Upper lobe of left lung (tissue), 6 donors: ENCODE results near the gene ZNF213. TPM values are rescaled to one million over a fixed set of nuclear protein-coding genes. Genes with fewer than 3 reads are reported as not detected.
A peak's percentile ranks its signal among the peaks of the same experiment; 100 is the strongest.

Source experiments
- ATAC-seq, 2 donors: fragments of 200-7000 bp; cut with Tn5 transposase; one replicate each; pipeline ENCODE4 v1.9.1; 2022; ENCODE audit warnings: mild to moderate bottlenecking in 2 of 2, moderate library complexity in 2 of 2; ENCODE audit not compliant: low FRiP score in 2 of 2
- DNase-seq, 2 donors: peaks; one replicate each; pipeline ENCODE4 v3.0.0-alpha.2; 2019 to 2020
- H3K27ac ChIP-seq, 4 donors: fragments of 200-600 bp; sonication (generic); one replicate each; pipeline ENCODE4 v1.5.1; 2016 to 2019
- H3K27me3 ChIP-seq, 4 donors: fragments of 200-600 bp; sonication (generic); one replicate each; pipeline ENCODE4 v1.5.1; 2017 to 2019
- H3K36me3 ChIP-seq, 4 donors: fragments of 200-600 bp; sonication (generic); one replicate each; pipeline ENCODE4 v1.5.1; 2016 to 2019
- H3K4me1 ChIP-seq, 4 donors: fragments of 200-600 bp; sonication (generic); one replicate each; pipeline ENCODE4 v1.5.1; 2018 to 2019
- H3K4me3 ChIP-seq, 4 donors: fragments of 200-600 bp; sonication (generic); one replicate each; pipeline ENCODE4 v1.5.1; 2017 to 2019; ENCODE audit warnings: mild to moderate bottlenecking in 2 of 4, moderate library complexity in 1 of 4
- H3K9me3 ChIP-seq, 4 donors: fragments of 200-600 bp; sonication (generic); one replicate each; pipeline ENCODE4 v1.5.1; 2018 to 2019
- CTCF ChIP-seq, 6 experiments: fragments of 450-650 bp in 4 of 6; fragments of 200-600 bp in 2 of 6; sonication (generic) in 2 of 6; IDR thresholded peaks; one replicate each; pipeline ENCODE4 v1.5.1; 2016 to 2019; ENCODE audit warnings: antibody characterized with exemption in 6 of 6
- EP300 ChIP-seq, 4 donors: sonication (generic); formaldehyde crosslinking; IDR thresholded peaks; one replicate each; pipeline ENCODE4 v1.5.1; 2017; ENCODE audit warnings: antibody characterized with exemption in 4 of 4, control low read depth in 2 of 4
- POLR2A ChIP-seq, 4 donors: fragments of 450-650 bp; IDR thresholded peaks; one replicate each; pipeline ENCODE4 v1.5.1; 2016 to 2017; ENCODE audit warnings: antibody characterized with exemption in 4 of 4, mild to moderate bottlenecking in 2 of 4
- POLR2AphosphoS5 ChIP-seq, 2 donors: sonication (generic); formaldehyde crosslinking; IDR thresholded peaks; one replicate each; pipeline ENCODE4 v1.5.1; 2017; ENCODE audit warnings: antibody characterized with exemption in 2 of 2
- WGBS, 2 donors: methylation state at CpG; one replicate each; pipeline ENCODE4 v1.1.5; 2017 to 2018; 5-methylcytosine and 5-hydroxymethylcytosine counted together
- total RNA-seq, 6 donors: library from RNA; depleted of rRNA in 4 of 6; stranded (reverse); fragments of >200 nt in 4 of 6; gene quantifications; one replicate each; pipeline versions ENCODE4 v1.1.0 to v1.2.1, GENCODE V29; 2016 to 2021
- donor health status: DM: no; HTN: no; CAD: no; lungs with moderate emphysema.
- donor health status: DM: no; HTN: yes; CAD: no; lungs with severe emphysema.

The ZNF213 gene
- total RNA-seq, 6 donors from 2014 or later: 4.2 to 20.3 (median 11.6) TPM

- no peaks in the 10 kb centered on the region for H3K9me3 ChIP-seq
- H3K4me1 ChIP-seq: peaks cover 3 to 27% (median 14%) of the 10 kb centered on the region in 4 donors
- no peaks in the 10 kb centered on the region for H3K27me3 ChIP-seq
- peak overlapping the region; percentile 84 to 90 (median 89) for H3K27ac ChIP-seq
- ATAC-seq (peak; percentile 5 to 45), DNase-seq (no peak)
- TF ChIP-seq EP300 (IDR thresholded peaks at IDR 0.05) (no peak), POLR2AphosphoS5 (IDR thresholded peaks at IDR 0.05) (no peak), CTCF (IDR thresholded peaks at IDR 0.05) (no peak), POLR2A (IDR thresholded peaks at IDR 0.05) (no peak)
- peak overlapping the region; percentile 42 to 71 (median 66) for H3K4me3 ChIP-seq
- WGBS, 2 donors: 1% methylated on average over 17 to 20 of the region's 27 CpGs
- H3K36me3 ChIP-seq: no peaks in the 10 kb centered on the region
Measured at GRCh38 chr16:3158026-3158509, 23.2 kb downstream of the ZNF213 start.

DNA sequence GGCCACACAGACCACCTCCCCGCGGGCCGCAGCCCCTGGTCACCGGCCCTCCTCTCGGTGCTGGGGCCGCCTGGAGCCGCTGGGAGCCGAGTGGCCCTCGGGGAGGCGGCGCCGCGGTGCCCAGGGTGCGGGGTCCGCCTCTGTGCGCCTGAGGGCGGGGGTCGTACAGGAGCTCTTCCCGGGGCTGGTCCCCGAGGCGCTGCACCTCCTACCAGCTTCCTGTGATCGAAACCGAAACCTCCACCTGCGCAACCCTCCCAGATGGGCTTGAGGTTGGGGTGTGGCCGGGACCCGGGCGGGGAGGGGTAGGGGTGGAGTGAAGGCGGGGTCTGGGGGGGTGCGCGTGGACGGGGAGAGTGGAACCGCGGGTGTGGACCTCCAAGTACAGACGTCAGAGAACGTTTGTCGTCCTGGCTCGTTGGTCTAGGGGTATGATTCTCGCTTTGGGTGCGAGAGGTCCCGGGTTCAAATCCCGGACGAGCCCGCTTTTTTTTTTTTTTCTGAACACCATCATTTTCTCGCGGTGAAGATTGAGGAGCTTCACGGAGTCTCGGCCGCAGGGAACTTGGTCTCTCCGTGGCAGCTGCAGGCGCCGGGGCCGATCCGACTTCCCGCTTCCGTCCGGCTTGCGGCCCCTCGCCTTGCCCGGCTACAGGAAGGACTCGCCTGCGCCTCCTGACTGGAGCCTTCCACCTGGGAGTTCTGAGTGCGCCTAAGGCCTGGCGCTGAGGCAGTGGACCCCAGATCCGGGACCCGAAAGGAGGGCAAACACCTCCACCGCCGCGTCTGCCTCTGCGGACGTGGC, 23.9 kb downstream of the ZNF213 start:
- H3K36me3 ChIP-seq: no peaks in the 10 kb centered on the region
- no peaks in the 10 kb centered on the region for H3K9me3 ChIP-seq
- peak overlapping the region; percentile 42 to 71 (median 66) for H3K4me3 ChIP-seq
- no peak for TF ChIP-seq EP300 (IDR thresholded peaks at IDR 0.05)
- TF ChIP-seq CTCF (IDR thresholded peaks at IDR 0.05): no peak
- peak; percentile 21 to 28 for TF ChIP-seq POLR2AphosphoS5 (IDR thresholded peaks at IDR 0.05)
- peak in 2 of 4 donors; percentile 31 to 73 for TF ChIP-seq POLR2A (IDR thresholded peaks at IDR 0.05)
- peak; percentile 90 to 93 for DNase-seq
- peak; percentile 92 to 94 for ATAC-seq
- H3K4me1 ChIP-seq: peaks cover 3 to 27% (median 14%) of the 10 kb centered on the region in 4 donors
- 1 to 3% methylated on average over 19 to 37 of the region's 70 CpGs for WGBS, 2 donors
- H3K27ac ChIP-seq: peak overlapping the region; percentile 84 to 90 (median 89)
- H3K27me3 ChIP-seq: no peaks in the 10 kb centered on the region

DNA sequence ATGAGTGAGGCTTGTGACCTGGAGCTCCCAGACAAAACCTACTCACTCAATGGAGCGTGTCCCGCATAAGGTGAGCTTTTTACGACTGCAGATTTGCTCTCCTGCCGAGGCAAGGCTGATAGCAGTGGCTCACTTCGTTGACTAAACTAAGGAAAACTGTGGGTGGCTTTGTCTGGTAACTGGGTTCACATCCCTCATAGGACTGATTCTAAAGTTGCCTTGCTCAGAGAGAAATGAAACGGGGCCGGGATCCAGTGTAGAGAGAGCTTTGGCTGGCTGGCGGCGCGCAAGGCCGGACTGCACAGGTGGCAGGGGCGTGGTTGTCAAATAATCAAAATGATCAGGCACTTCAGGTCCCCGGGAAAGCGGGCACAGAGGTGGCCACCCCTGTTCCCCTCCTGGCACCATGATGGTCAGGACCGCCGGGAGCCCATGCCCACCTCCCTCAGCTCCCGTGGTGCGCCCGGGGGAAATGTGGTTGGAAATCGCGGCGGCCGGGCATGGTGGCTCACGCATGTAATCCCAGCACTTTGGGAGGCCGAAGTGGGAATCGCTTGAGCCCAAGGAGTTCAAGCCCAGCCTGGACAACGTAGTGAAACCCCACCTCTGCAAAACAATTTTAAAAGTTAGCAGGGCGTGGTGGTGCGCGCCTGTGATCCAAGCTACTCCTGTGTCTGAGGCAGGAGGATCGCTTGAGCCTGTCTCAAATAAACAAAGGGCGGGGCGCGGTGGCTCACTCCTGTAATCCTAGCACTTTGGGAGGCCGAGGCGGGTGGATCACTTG, 26.6 kb downstream of the ZNF213 start:
- TF ChIP-seq CTCF (IDR thresholded peaks at IDR 0.05) (no peak), POLR2A (IDR thresholded peaks at IDR 0.05) (no peak), EP300 (IDR thresholded peaks at IDR 0.05) (no peak), POLR2AphosphoS5 (IDR thresholded peaks at IDR 0.05) (no peak)
- no peaks in the 10 kb centered on the region for H3K27me3 ChIP-seq
- DNase-seq (peak in 1 of 2 donors; percentile 66), ATAC-seq (no peak)
- no peaks in the 10 kb centered on the region for H3K36me3 ChIP-seq
- no peak overlapping the region for H3K4me3 ChIP-seq
- 87 to 89% methylated on average over 36 of the region's 36 CpGs for WGBS, 2 donors
- no peaks in the 10 kb centered on the region for H3K9me3 ChIP-seq
- H3K27ac ChIP-seq: no peak overlapping the region
- H3K4me1 ChIP-seq: peaks cover 7 to 32% (median 18%) of the 10 kb centered on the region in 4 donors

DNA sequence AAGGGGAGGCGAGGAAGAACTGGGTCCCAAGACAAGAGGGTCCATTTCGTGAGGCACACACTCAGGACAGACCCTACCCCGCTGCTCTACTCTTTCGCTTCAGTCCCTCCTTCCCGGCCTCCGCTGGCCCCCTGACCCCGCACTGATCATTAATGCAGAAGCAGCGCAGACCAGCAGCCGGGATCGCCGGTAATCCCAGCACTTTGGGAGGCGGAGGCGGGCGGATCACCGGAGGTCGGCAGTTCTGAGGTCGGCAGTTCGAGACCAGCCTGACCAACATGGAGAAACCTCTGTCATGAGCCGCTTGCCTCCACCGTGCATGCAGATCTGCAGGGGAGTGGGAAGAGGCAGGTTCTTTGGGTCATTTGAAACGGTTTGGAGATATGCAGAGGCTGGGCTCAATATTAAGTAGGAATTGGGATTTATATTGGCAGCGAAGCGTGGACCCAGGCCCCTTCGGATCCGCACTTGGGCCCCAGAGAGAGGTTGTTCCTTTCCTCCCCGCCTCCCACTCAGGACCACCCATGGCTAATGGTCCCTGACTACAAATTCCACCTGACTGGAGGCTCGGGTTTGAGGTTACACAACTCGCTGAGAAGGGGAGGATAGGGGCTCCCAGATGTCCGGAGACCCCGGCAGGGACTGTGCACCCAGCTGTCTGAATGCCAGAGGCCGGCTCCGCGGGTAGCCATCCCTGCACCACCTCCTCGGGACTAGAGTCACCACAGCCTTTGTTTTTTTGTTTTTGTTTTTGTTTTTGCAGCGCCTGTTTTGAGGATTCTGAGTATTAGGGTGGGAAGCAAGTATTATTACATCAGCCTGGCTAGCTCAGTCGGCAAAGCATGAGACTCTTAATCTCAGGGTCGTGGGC, 29.5 kb downstream of the ZNF213 start:
- DNase-seq (no peak), ATAC-seq (no peak)
- no peak for TF ChIP-seq EP300 (IDR thresholded peaks at IDR 0.05)
- no peak for TF ChIP-seq POLR2A (IDR thresholded peaks at IDR 0.05)
- no peak for TF ChIP-seq CTCF (IDR thresholded peaks at IDR 0.05)
- TF ChIP-seq POLR2AphosphoS5 (IDR thresholded peaks at IDR 0.05): no peak
- H3K36me3 ChIP-seq: no peaks in the 10 kb centered on the region
- H3K4me3 ChIP-seq: no peak overlapping the region
- WGBS, 2 donors: 88 to 89% methylated on average over 32 to 37 of the region's 37 CpGs
- H3K9me3 ChIP-seq: no peaks in the 10 kb centered on the region
- no peak overlapping the region for H3K27ac ChIP-seq
- peaks cover 0 to 8% (median 1%) of the 10 kb centered on the region in 4 donors for H3K27me3 ChIP-seq
- peaks cover 5 to 16% (median 9%) of the 10 kb centered on the region in 4 donors for H3K4me1 ChIP-seq
